T1000 (cell line): ENCODE data around the gene TTC39A.

Source experiments
- DNase-seq: peaks from one replicate; lab custom pipeline; 2025; ENCODE audit warnings: mixed read lengths; lab: John Stamatoyannopoulos, UW

TTC39A gene

DNA sequence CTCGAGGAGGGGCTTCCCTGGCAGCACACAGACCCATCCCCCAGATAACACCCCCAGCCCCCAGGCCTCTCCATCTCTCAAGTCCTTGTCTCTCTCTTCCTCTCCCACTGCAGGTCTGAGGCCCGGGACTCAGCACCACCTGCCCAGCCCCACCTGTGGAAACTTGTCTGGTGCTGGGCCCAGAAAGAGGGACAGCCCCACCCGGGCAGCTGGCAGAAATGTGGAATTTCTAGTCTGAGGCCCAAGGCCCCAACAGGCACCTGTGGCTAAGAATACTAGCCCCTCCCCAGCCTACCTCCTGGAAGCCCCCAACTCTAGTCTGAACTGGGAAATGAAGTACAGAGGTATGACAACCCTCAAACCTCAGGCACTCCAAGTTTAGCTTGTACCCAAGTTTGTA, 15.4 kb downstream of the TTC39A start:
- DNase-seq = no peak

DNA sequence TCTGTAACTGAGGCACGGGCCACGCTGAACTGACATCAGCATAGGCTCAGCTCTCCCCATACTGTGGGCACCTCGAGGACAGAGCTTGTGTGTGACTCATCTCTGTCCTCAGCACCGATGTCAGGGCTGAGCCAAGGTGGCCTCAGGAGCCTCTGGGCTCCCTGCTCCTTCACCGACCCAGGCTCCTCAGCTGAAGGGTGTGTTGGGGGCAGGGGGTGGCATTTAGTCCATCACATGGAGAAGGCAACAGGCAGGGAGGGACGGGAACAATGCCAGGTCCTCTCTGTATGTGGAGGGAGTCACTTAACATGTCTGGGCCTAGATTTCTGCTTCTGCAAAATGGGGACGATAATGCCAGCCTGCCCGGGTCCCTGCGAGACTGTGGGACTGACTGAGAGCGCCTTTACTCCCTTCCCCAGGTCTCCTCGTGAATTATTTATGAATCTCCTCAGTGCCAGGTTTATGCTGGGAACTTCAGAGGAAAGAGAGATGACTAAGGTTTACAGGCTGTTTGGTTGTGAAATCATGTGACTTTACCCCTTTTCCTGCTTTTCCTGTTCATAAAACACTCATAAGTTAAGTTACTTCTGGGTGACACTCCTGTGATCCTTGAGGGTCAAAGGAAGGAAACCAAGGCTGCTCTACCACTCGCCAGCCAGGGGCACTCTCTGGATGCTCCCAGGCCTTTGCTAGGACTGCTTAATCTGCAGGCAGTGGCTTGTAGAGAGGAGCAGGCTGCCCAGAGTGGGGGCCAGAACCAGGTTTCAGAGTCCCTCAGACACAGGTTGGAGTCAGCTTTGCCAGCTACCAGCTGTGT, 16.2 kb downstream of the TTC39A start:
- DNase-seq = no peak

DNA sequence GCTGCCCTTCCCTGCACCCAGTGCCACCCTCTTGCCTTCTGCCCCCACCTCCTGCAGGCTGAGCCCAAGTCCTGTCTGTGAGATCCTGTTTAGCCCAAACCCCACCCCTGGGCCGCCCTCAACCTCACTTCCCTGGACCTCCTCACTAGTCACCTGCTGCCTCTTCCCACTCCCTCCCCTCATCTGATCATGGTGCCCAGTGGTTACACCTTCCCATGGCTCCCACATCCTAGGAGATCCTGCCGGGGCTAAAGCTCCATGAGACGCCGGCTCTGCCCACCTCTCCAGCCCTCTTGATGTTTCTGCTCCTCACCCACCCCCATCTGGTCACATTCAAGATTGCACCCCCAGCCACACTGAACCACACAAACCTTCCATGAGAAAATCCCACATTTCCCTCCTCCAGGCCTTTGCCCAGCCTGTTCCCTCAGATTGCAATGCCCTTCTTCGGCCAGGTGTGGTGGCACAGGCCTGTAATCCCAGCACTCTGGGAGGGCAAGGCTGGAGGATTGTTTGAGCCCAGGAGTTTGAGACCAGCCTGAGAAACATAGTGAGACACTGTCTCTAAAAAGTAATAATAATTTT, 17.0 kb downstream of the TTC39A start:
- no peak for DNase-seq

DNA sequence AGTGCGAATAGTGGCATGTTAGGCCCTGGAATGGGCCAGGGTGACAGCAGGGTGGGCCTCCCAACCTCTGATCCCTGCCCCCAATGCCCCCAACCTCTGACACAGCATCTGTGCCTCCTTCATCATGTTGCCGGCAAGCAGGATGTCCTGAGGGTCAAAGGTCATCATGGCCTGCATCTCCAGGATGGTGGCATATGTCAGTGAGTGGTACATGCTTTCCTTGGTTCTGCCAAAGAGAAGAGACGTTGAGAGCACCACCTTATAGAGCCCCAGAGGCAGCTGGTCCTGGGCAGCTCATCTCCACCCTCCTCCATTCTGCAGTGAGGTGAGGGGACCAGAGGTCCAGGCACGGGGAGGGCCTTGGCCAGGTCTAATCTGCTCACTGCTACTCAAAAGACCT, 17.6 kb downstream of the TTC39A start:
- no peak for DNase-seq

DNA sequence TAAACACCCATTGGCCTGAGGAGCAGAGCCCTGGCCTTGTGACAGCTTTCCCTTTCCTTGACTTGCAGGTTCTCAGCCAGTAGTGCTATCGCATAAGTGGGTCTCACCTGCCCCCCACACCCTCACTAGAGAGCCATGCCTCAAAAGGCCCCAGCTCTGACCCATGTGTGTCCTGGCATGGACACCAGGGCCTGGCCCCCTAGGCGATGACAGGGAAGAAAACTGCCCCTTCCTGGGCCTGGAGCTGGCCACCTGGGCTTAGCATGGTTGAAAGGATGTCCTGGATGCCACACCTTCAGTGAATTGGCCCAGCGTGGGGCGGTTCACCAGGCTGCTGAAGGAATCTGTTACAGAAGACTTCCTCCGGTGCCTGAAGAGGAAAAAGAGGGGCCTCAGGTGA, 18.5 kb downstream of the TTC39A start:
- DNase-seq = no peak

DNA sequence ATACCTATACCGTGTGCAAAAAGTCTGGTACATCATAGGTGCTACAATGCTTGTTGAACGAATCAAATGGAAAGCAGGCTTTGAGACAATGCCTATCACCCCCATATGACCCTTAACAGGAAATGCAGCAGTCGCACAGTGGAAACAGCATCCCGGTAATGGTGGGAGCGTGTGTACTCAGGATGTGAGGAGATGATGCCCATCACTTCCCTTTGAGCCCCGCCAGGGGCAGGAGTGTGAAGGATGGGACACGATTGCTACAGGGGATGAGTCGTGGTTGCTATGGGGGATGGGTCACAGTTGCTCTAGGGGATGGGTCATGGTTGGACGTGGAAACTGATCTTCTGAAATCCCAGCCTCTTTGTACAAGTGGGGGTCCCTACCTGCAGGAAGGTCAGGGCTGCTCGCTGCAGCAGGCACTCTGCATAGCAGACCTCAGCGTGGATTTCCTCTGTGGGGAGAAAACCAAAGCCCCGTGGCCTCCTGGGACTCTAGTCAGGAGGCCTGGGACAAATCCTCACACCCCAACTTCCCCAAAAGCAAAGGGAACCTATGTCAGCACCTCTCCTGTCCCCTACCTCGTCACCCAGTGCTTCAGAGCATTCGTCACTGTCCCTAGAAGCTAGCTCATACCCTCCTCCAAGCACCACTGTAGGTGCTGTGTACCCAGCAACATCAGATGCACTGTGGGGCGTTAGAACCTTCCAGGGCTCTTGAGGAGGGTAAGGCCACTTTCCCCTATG, 19.3 kb downstream of the TTC39A start:
- DNase-seq = no peak

DNA sequence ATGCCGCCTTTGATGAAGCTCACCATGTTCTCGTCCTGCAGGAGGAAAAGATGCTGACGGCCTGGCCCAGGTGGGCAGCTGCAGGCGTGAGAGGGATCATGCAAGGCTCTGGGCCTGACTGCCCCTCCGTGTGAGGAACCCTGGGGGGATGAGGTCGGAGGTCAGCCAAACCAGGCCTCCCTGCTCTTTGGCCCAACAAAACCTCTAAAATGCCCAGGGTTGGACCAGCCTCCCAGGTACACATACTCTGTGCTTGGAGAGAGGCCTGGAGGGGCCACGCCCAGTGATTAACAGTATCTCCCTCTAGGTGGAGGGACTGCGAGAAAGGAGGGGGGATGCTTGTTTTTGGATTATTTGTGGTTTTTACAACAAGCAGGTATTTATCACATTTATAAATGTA, 21.1 kb downstream of the TTC39A start:
- DNase-seq = no peak

DNA sequence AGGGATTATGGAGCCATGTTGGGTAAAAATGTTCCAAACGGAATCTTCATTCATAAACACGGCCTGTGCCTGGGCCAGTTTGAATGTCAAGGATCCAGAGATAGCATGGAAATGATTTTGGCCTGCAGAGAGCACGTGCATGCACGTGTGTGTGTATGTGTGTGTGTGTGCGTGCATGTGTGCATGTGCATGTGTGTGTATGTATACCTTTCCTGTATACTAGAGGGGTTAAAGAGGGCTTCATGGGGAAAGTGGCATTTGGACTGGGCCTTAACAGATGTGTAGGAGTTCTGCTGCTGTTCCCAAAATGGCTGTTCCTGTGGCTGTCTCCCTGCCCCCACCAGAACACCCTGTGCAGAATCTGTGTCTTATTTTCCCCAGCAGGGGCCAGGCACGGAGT, 21.7 kb downstream of the TTC39A start:
- no peak for DNase-seq

DNA sequence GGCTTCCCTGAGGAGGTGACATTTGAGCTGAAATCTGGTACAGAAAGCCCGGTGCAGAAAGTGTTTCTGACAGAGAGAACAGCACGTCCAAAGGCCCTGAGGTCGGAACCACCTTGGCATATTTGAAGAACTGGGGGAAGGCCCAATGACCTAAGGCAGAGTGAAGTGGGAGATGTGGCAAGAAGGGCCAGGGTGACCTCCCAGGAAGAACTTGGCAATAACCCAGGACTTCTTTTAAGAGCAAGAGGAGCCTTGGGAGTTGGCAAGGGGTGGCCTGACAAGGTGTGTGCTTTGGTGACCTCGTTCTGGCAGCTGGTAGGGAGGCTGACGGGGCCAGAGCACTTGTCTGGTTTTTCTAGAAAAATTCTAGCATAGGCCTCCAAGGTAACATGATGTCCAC, 23.4 kb downstream of the TTC39A start:
- DNase-seq = no peak

DNA sequence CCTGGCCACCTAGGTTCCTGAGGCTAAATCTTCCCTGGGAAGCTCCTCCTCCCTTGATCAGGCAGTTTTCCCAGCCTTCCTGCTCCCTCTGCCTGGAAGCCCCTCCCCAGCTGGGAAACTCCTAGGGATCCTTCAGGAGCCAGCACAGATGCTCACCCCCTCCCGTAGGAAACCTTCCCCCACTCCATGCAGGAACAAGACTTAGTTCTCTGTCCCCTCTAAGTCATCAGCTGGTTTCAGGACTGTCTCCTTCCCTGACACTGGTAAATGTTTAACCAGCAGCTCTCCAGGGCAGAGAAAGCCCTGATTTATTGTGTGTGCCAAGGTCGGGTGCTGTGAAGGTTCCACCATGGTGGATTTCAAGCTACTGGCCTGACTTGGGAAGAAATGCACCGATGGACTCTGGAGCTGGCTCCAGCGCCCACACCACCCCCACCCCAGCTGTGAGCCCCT, 25.0 kb downstream of the TTC39A start:
- no peak for DNase-seq

DNA sequence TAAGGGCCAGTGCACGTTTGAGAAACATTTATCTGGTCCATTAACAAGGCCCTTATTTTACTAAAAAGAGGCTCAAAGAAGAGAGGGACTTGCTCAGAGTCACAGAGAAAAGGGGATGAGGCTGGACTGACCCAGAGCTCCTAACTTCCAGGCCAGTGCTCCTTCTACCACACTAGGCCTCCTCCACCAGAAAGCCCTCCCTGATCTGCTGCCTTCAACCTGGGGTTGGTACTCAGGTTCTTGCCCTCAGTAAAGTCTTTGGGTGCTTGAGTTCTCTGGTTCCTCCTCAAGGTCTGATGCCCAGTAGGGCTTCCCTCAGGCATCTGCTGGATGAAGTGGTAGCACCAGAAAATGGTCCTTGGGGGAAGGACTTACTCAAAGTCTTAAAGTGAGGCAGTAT, 26.0 kb downstream of the TTC39A start:
- no peak for DNase-seq

DNA sequence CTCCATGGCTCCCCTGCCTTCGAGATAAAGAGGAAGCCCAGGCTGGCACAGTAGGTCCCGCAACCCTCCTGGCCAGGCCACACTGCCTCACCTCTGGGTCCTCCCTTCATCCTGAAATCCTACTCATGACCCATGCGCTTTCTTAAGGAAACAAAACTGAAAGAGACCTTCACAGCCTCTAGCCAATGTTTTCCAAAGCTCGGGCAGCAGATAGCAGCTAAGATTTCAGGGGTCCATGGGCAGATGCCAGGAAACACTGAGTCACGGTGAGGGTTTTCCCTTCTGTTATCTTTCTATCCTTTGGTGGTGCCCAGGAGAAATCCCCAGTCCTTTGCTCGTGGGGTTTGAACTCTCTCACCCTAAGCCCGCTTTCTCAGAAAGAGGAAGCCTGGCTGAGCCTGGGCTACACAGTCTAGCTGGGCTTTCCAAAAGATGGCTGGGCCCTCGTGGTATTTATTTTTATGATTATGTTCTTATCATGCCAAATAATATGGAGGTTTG, 26.6 kb downstream of the TTC39A start:
- peak; percentile 64 for DNase-seq

DNA sequence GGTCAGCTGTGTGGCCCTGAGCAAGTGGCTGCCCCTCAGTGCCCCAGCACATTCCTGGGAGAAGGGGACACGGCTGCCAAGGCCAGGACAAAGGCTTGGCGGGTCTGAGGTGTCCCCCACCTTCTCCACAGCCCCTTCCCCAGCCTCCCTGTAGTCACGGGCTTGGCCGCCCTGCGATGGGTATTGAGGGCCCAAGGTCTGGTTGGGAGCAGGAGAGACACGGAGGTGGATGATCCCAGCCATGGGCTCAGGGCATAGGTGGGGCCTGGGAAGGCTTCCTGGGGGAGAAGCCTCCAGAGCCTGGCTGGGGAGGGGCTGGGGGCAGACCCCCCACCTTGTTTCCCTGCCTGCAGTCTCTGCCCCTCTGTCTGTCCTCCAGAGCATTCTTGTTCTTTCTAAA, 27.0 kb downstream of the TTC39A start:
- no peak for DNase-seq

DNA sequence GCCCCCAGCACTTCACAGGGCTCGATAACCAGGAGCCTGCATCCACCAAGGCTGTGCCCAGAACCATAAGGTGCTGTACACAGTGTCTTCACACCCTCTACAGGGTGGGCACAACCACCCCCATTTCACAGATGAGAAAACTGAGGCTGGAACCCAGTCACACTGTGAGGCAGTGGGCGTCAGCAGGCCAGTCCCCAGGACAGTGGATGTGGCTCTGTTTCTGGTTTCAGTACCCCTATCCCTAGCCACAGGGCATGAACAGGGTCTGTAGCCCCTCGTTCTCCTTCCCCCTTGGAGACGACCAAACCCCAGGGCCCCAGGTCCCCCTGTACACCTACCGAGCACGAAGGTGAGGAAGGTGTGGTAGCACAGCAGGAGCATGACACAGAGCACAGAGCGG, 27.6 kb downstream of the TTC39A start:
- no peak for DNase-seq

DNA sequence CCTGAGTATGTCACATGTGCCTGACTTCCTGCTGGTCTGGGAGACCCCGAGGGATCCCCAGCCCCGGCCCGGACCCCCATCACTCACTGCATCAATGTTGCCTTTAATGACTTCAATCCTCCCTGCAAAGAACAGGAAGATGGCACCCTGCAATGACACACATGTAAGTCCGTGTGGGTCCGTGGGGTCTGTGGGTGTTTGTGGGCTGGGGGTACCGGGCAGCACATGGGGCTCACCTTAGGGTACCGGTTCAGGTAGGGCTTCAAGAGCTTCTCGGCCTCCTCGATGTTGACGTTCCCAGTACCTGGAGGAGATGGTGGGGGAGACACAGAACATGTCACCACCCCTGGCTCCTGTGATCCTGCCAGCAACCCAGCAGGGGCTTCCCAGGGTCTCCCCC, 28.1 kb downstream of the TTC39A start:
- DNase-seq = no peak

DNA sequence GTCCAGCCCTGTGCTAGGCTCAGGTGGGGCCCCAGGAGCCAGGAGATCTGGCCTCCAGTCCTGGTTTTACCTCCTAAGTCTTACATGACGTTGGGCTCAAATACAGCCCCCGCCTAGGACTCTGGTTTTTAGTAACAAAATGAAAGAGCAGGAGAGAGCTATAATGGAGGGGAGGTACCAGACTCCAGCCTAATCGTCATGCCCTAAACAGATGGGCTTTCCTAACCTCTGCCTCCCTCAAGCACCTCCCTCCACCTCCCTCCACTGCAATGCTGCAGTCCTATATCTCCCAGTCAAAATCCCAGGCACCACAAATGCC, 28.6 kb downstream of the TTC39A start:
- no peak for DNase-seq

DNA sequence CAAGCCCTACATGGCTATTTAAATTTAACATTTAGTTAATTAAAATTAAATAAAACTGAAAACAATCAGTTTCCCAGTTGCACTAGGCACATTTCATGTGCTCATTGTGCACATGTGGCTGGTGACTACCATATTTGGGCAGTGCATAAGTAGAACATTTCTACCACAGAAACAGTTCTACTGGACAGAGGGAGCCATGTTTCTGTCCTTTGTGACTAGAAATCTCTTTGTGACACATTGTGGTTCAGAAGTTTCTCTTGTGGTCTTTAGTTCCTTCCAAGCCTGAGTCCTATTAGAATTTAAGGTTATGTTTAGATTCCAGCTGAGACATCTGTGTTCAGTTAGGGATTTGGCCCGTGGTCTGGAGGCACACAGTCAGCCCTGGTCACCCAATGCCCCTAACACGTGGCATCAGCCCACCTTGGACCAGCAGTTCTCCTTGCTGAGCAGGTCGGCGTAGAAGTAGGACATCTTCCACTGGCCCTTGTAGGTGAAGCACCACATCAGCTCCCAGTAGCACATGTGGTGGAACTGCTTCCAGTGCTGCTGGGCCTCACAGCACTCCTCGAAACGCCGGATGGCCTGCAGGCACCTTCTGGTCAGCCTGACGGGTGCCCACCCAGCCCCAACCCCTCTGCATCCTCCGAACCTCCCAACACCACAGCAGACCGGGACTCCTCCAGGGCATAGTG, 29.1 kb downstream of the TTC39A start:
- no peak for DNase-seq

DNA sequence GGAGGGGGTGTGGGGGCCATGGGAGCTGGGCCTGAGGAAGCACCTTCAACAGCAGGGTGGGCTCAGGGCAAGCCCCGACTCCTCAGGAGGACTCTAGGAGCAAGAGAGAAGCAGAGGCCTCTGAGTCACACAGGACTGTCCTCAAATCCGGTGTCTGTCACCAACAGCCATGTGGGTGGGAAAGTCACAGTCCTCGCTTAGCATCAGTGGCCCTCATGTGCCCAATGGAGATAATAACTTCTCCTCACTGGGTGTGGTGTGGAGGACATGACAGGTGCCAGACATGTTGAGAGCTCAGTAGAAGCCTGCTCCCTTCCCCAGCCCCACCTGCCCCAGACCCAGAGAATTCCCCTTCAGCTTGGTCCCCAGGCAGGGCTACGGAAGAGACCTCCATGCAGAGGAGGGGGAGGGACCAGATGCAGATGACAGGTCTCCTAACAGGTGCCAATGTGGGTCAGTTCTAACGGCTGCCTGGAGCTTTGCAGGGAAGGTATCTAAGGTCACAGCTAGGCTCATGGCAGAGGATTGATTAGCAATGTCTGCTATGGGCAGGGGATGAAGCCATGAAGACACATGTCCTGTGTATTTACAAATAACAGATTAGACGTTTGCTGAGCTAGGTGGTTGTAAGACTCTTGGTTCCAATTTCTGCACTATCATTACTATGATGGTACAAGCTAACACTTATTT, 30.2 kb downstream of the TTC39A start:
- DNase-seq = no peak

DNA sequence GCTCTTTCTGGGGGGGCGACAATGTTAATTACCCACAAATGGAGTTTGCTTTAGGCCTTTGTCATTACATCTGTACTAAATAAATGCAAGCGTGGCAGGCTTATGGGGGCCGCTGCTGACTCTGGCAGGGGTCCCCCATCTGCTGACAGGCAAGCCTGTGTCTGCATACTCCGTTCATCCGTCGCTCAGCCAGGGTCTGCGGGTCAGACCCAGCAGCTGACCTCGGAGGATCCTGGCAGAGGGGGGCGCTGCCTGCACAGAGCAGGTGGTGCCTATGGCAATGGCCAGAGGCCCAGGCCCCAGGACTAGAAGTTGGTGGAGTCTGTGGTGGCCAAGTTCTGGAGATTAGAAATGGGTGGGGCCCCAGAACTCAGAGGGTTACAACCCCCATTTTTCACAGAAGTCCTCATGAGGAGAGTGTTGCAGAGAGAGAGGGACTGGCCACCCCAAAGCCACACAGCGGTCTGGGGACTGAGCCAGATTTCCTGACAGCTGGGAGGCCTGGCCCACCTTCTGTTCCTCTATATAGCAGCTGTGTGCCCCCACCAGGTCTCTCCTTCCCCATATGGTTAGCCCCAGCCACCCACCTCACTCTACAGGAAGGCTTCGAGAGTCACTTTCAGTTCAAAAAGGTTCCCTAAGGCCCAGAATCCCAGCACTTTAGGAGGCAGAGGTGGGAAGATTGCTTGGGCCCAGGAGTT, 31.0 kb downstream of the TTC39A start:
- DNase-seq = no peak

DNA sequence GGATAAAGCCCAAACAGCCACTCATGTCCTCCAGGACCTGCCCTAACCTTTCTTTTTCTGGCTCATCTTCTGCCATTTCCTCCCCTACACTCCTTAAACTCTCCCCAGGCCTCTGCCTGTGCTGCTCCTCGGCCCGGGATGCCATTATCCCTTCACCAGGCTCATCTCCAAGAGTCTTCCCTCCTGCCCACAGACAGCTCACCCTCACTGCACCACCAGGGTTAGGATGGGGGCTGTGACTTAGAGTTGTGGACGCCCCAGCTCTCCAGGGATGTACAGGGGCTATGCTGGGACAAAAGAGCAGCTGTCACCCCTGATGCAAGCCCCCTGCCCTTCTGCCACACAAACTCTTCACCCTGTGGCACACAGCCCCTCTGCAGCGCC, 32.0 kb downstream of the TTC39A start:
- DNase-seq = no peak
